GM10248 (cell line): Measurements from ENCODE around the gene ADAMTS18.

Experiments used
- CTCF ChIA-PET: fragments of 300-600 bp; sonication (Branson Sonifier 250); formaldehyde crosslinking; extraction: SDS; loops from one replicate; lab custom pipeline; 2021; ENCODE audit warnings: antibody characterized with exemption; lab: Yijun Ruan, JAX
- POLR2A ChIA-PET: fragments of 350-650 bp; sonication (Branson Sonifier 250); formaldehyde crosslinking; extraction: SDS; loops from one replicate; lab custom pipeline; 2020; ENCODE audit warnings: antibody characterized with exemption; lab: Yijun Ruan, JAX
- DNase-seq: peaks from one replicate; pipeline ENCODE4 v3.0.0; 2012; ENCODE audit errors: extremely low spot score
- CTCF ChIP-seq: IDR thresholded peaks from 2 replicates; pipeline ENCODE4 v1.5.1; 2012; ENCODE audit warnings: mild to moderate bottlenecking, low read depth; ENCODE audit errors: extremely low read depth, missing control alignments, control extremely low read depth

ADAMTS18 gene

GRCh38 chr16:77302674-77303073 lies 132.2 kb downstream of the ADAMTS18 start:
- ChIA-PET CTCF (no interaction called here), POLR2A (no interaction called here)
- no peak for DNase-seq
- TF ChIP-seq CTCF: no peak

DNA sequence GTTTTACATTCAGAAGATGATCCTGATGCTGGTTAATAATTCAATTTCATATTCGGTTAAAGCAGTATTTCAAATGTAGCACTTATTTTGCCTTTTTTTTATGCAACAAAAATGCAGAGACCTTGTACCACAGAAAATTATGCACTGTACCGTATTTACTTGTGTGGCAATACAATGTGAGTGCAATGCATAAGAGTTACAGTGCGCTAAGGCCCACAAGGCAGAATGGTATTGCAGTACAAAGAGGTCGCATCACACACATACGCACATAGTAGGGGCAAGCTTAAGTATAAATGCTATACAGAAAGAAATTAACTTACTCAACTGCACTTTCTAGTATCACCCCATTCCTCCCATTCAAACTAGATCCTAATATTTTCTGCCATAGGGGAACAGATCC lies 132.6 kb downstream of the ADAMTS18 start:
- no peak for TF ChIP-seq CTCF
- ChIA-PET POLR2A (no interaction called here), CTCF (no interaction called here)
- no peak for DNase-seq

GRCh38 chr16:77300256-77300655 lies 134.6 kb downstream of the ADAMTS18 start:
- ChIA-PET POLR2A (no interaction called here), CTCF (no interaction called here)
- DNase-seq: no peak
- no peak for TF ChIP-seq CTCF

DNA sequence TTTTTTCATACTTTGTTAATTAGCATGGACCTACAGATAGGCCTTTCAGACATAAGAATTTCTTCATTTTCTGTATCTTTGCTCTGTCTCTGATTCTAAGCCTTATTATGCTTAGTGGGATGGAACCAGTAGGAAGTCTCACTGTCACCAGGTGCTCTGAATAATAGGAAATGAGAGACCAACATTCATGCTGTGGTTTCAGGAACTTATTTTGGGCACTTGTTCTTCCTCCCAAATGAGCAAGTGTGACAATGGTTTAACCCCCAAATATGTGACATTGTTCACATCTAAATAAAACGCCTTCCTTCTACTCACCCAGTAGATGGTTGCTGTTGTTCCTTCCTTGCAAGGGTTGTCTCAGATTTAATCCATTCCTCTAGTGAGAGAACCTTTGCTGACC lies 135.4 kb downstream of the ADAMTS18 start:
- no peak for TF ChIP-seq CTCF
- DNase-seq: no peak
- CTCF ChIA-PET: no interaction called here
- POLR2A ChIA-PET: no interaction called here

DNA sequence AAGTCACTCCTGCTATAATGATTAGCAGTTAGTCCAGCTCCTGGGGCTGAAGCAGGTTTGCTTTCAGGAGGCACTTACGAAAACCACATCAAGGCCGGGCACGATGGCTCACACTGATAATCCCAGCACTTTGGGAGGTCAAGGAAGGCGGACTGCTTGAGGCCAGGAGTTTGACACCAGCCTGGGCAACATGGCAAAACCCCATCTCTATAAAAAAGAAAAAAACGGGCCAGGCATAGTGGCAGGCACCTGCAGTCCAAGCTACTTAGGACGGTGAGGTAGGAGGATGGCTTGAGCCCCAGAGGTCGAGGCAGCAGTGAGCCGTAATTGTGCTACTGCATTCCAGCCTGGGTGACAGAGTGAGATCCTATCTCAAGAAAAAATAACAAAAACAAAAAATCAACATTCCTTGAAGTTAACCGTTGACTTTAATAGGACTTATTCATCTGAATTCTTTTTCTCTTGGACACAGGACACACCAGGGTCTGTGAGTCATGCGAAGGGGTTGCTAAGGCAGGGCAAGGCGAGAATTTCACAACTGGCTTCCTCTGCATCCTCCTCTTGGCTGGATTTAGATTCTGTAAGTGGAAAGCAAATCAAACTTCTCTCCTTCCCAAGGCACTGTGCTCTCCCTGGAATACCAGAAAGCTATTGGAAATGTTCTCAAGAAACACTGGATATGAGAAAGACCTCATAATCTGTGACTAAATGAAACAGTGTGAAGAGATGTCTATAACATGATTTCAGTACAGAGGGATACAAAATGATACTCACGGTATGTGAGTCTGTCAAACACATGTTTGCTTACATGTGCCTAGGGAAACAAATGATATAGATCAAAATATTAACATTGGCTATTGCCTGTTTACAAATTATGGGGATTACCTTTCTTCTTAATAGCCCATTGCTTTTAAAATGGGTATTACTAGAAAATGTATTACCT lies 136.1 kb downstream of the ADAMTS18 start:
- DNase-seq: no peak
- POLR2A ChIA-PET: no interaction called here
- CTCF ChIA-PET: no interaction called here
- no peak for TF ChIP-seq CTCF

DNA sequence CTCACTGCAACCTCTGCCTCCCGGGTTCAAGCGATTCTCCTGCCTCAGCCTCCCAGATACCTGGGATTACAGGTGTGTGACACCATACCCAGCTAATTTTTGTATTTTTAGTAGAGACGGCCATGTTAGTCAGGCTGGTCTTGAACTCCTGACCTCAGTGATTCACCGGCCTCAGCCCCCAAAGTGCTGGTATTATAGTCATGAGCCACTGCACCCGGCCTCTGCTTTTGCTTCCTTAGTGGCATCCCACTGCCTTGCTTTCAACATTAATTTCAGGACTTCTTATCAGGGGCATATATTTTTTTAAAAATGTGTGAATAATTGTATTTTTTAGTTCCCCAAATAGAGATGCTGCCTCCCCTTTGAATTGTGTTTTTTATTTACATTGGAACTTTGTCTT lies 136.8 kb downstream of the ADAMTS18 start:
- ChIA-PET CTCF (no interaction called here), POLR2A (no interaction called here)
- TF ChIP-seq CTCF: no peak
- no peak for DNase-seq

GRCh38 chr16:77295896-77296295 lies 138.9 kb downstream of the ADAMTS18 start:
- TF ChIP-seq CTCF: no peak
- CTCF ChIA-PET: no interaction called here
- DNase-seq: no peak
- POLR2A ChIA-PET: no interaction called here
